ENCODE measurements around the gene ACADL.

ACADL gene

DNA sequence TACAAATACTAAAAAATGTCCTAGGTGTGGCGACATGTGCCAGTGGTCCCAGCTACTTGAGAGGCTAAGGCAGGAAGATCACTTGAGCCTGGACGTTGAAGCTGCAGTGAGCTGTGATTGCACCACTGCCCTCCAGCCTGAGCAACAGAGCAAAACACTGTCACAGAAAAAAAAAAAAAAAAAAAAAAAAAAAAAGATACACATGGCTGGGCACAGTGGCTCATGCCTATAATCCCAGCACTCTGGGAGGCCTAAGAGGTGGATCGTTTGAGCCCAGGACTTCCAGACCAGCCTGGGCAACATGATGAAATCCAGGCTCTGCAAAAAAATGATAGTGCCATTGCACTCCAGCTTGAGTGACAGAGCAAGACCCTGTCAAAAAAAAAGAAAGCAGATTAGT is 67.7 kb downstream of the ACADL start:
- TF ChIP-seq POLR2AphosphoS5 (IDR thresholded peaks at IDR 0.05; ENCODE audit: low read depth, low read length): no peak
- no peak for TF ChIP-seq POLR2A (IDR thresholded peaks at IDR 0.05; ENCODE audit: low read depth, low read length)
- TF ChIP-seq TAF1 (IDR thresholded peaks at IDR 0.05; ENCODE audit: low read depth, low read length): no peak
- TF ChIP-seq SPI1 (IDR thresholded peaks at IDR 0.05; ENCODE audit: low read depth, low read length): no peak
- no peak for TF ChIP-seq PAX5 (IDR thresholded peaks at IDR 0.05; ENCODE audit: insufficient read depth, low read length, severe bottlenecking)
- TF ChIP-seq POU2F2 (IDR thresholded peaks at IDR 0.05; ENCODE audit: low read depth, low read length): no peak
- no peak for FAIRE-seq
- DNase-seq (ENCODE audit: insufficient read length, low spot score): no peak

DNA sequence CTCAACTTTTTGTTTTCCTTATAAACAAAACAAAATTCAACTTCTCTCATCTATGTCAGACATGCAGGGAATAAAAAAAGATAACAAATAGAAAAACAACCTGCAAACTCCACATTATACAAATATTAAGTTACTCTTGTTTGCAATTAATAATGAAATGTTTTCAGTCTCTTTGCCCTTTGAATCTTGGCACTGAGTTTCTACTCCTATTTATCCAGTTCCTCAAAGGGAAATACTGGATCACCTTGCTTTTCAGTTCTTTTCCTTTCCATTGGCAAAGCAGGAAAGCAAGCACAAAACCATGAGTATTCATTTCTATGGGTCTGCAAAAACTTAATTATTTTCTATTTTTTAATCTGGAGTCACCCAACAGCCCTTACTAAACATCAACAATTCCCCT is 77.6 kb downstream of the ACADL start:
- FAIRE-seq (no peak), DNase-seq (ENCODE audit: insufficient read length, low spot score) (no peak)
- TF ChIP-seq TAF1 (IDR thresholded peaks at IDR 0.05; ENCODE audit: low read depth, low read length) (no peak), SPI1 (IDR thresholded peaks at IDR 0.05; ENCODE audit: low read depth, low read length) (no peak), POU2F2 (IDR thresholded peaks at IDR 0.05; ENCODE audit: low read depth, low read length) (no peak), PAX5 (IDR thresholded peaks at IDR 0.05; ENCODE audit: insufficient read depth, low read length, severe bottlenecking) (no peak), POLR2A (IDR thresholded peaks at IDR 0.05; ENCODE audit: low read depth, low read length) (no peak), POLR2AphosphoS5 (IDR thresholded peaks at IDR 0.05; ENCODE audit: low read depth, low read length) (no peak)

All from GM12891 (cell line).